ENCODE data around the gene USP53. TPM values are rescaled to one million over a fixed set of nuclear protein-coding genes. Genes with fewer than 3 reads are reported as not detected.
A peak's percentile ranks its signal among the peaks of the same experiment; 100 is the strongest.

USP53 gene
- total and polyA plus RNA-seq, 9 of the 15 experiments (the other 6 are each of a cell fraction or from before 2014, with no cell fraction given) = 2.9 to 9.6 (median 8.3) TPM

- Histone ChIP-seq H3K9ac (ENCODE audit: insufficient read depth in 1 of 2, low read depth in 2 of 2, low read length in 2 of 2) (no peak overlapping the region), H3K27ac (ENCODE audit: extremely low read depth, low read depth, low read length) (no peak overlapping the region), H3K27me3 (ENCODE audit: control insufficient read depth in 2 of 2, insufficient read depth in 2 of 2, low read length in 2 of 2) (no peaks in the 10 kb centered on the region), H3K36me3 (ENCODE audit: control insufficient read depth, insufficient read depth, low read length) (peaks cover 5% of the 10 kb centered on the region; the same call in 1 of the 3 replicates), H3K79me2 (ENCODE audit: control insufficient read depth, insufficient read depth, low read length) (no peaks in the 10 kb centered on the region), H3K4me3 (no peak overlapping the region), H3K9me3 (replicated peaks; ENCODE audit: control insufficient read depth, insufficient read depth, low read depth, low read length) (no peaks in the 10 kb centered on the region), H3K4me2 (ENCODE audit: insufficient read depth, low read length) (no peak overlapping the region), H4K20me1 (replicated peaks; ENCODE audit: control insufficient read depth, insufficient read depth, low read length) (no peaks in the 10 kb centered on the region), H3K9me1 (ENCODE audit: control insufficient read depth, insufficient read depth, low read length) (no peaks in the 10 kb centered on the region), H2AFZ (ENCODE audit: low read depth, low read length) (no peak overlapping the region), H3K4me1 (replicated peaks in 1 of 2; ENCODE audit: control insufficient read depth in 2 of 2, insufficient read depth in 2 of 2, low read length in 2 of 2) (peaks cover 0 to 5% of the 10 kb centered on the region in 2 experiments; a peak in 2 of 5 replicates)
- TF ChIP-seq TAL1 (IDR thresholded peaks at IDR 0.05) (no peak), ZNF696 (CRISPR knock-in tag; conservative IDR thresholded peaks at IDR 0.05) (no peak), ZEB2 (IDR thresholded peaks at IDR 0.05) (no peak), MCM3 (IDR thresholded peaks at IDR 0.05) (no peak)
- ChIA-PET CTCF (ENCODE audit: low intra/inter-chr PET ratio) (no interaction called here), POLR2A (interaction anchor here (1.1 to 1.3 kb wide), 2 partner anchors 20 to 27 kb away, joined by 3 read pairs; partner anchors contain the start of gene USP53)
- ATAC-seq (no peak), DNase-seq (ENCODE audit: extremely low read depth in 1 of 4, low spot score in 3 of 4) (no peak), FAIRE-seq (peak; percentile 6)
- 94% methylated on average over 1 of the region's 1 CpG for WGBS (ENCODE audit: insufficient coverage, low coverage, missing lambda C conversion rate)
- intact Hi-C loops (cut with micrococcal nuclease) (no loop called here), in situ Hi-C loops (cut with MboI) (no loop called here)
- no TSS peak for BruUV-seq (replicated peaks)
Observed at GRCh38 chr4:119240128-119240527, 27.6 kb downstream of the USP53 start.

GRCh38 chr4:119240568-119240967 lies 28.1 kb downstream of the USP53 start:
- ChIA-PET CTCF (ENCODE audit: low intra/inter-chr PET ratio) (no interaction called here), POLR2A (interaction anchor here (0.6 to 1.1 kb wide), 2 partner anchors 15 to 20 kb away, joined by 3 read pairs; no protein-coding TSS in a partner anchor)
- FAIRE-seq = no peak
- Histone ChIP-seq H3K27me3 (ENCODE audit: control insufficient read depth in 2 of 2, insufficient read depth in 2 of 2, low read length in 2 of 2) (no peaks in the 10 kb centered on the region), H3K27ac (ENCODE audit: extremely low read depth, low read depth, low read length) (no peak overlapping the region), H3K79me2 (ENCODE audit: control insufficient read depth, insufficient read depth, low read length) (no peaks in the 10 kb centered on the region), H4K20me1 (replicated peaks; ENCODE audit: control insufficient read depth, insufficient read depth, low read length) (no peaks in the 10 kb centered on the region), H3K9me1 (ENCODE audit: control insufficient read depth, insufficient read depth, low read length) (no peaks in the 10 kb centered on the region), H3K4me1 (replicated peaks in 1 of 2; ENCODE audit: control insufficient read depth in 2 of 2, insufficient read depth in 2 of 2, low read length in 2 of 2) (peaks cover 0 to 5% of the 10 kb centered on the region in 2 experiments; a peak in 2 of 5 replicates), H3K36me3 (ENCODE audit: control insufficient read depth, insufficient read depth, low read length) (peaks cover 5% of the 10 kb centered on the region; the same call in 1 of the 3 replicates), H3K4me3 (no peak overlapping the region), H2AFZ (ENCODE audit: low read depth, low read length) (no peak overlapping the region), H3K9me3 (replicated peaks; ENCODE audit: control insufficient read depth, insufficient read depth, low read depth, low read length) (no peaks in the 10 kb centered on the region), H3K9ac (ENCODE audit: insufficient read depth in 1 of 2, low read depth in 2 of 2, low read length in 2 of 2) (no peak overlapping the region), H3K4me2 (ENCODE audit: insufficient read depth, low read length) (no peak overlapping the region)
- TF ChIP-seq CHD2 (IDR thresholded peaks at IDR 0.05; ENCODE audit: low read depth, low read length) = no peak
- TF ChIP-seq GATAD2B (IDR thresholded peaks at IDR 0.05; ENCODE audit: borderline replicate concordance) = no peak
- TF ChIP-seq ZNF274 (IDR thresholded peaks at IDR 0.05; ENCODE audit: borderline replicate concordance, low read depth, low read length) = no peak
- TF ChIP-seq HOMEZ (CRISPR knock-in tag; IDR thresholded peaks at IDR 0.05) = no peak
- TF ChIP-seq ZNF668 (CRISPR knock-in tag; IDR thresholded peaks at IDR 0.05) = no peak
- no peak for ATAC-seq
- DNase-seq (ENCODE audit: extremely low read depth in 1 of 4, low spot score in 3 of 4) = no peak
- intact Hi-C loops (cut with micrococcal nuclease) (no loop called here), in situ Hi-C loops (cut with MboI) (no loop called here)
- no TSS peak for BruUV-seq (replicated peaks)
- WGBS (ENCODE audit: insufficient coverage, low coverage, missing lambda C conversion rate) = 81% methylated on average over 2 of the region's 2 CpGs
